ENCODE data around the gene MAOA.
"Not testable (repeated sequence)": the region's sequence is repeated elsewhere in the genome, so short reads cannot be mapped to it uniquely, and the experiment has no call there.

Gene MAOA

DNA sequence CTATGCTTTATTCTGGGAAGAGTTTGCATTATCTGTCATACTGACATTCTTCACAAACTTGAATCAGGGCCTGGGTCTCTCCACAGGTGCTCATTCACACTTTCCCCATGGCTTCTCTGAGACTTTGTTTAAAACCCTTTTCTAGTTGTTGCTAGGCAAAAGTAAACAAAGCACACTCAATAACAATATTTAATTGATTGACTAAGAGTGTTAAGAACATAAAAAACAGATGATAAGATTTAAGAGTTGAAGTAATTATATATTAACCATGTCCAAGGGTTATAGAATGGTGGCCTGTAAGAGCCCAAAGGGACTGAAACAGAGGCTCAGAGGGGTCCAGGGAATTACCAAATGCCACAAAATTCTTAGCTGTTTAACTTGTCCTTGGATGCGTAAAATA is 7.1 kb downstream of the MAOA start:
- DNase-seq (ENCODE audit: low spot score): no peak

- no peak for DNase-seq (ENCODE audit: low spot score)
Measured at GRCh38 chrX:43664258-43664657, 8.2 kb downstream of the MAOA start.

DNA sequence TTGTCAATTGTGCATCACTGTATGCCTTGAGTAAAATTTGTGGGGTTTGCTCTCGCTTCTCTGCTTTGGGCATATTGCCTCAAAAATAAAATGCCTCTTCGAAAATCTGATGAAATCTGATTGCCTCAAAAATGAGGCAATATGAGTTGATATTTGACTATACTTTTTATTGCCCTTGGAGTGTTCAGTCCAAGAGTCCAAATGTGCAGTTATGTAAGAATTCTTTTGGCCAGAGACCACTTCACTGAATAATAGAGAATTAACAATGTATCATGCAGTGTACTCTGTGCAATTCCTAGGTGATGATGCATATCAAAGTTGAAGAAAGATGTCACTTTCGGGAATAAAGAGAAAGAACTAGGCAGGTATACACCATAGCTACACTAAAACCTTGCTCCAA is 8.6 kb downstream of the MAOA start:
- no peak for DNase-seq (ENCODE audit: low spot score)

DNA sequence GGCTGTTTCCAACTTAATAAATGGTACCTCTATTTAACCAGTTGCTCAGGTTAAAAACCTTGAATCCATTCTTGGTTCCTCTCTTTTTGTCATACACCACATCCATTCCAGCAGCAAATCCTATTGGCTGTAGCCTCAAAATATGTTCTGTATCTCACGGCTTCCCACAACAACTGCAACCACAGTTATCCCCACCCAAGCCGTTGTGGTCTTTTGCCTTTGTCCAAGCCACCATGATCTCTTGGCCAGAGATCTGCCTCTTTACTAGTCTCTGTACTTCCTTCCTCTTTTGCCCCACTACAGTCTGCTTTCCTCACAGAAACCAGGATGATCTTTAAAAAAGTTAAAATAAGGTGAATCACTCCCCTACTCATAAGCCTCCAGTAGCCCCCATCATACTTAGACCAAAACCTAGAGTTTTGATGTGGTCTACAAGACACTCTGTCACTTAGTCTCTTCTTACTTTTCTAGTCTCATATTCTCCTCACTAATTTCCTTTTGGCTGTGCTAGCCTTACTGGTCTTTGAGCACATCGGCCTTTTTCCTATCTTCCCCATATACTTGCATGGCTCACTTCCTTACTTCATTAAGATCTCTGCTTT is 10.3 kb downstream of the MAOA start:
- DNase-seq (ENCODE audit: low spot score): no peak

DNA sequence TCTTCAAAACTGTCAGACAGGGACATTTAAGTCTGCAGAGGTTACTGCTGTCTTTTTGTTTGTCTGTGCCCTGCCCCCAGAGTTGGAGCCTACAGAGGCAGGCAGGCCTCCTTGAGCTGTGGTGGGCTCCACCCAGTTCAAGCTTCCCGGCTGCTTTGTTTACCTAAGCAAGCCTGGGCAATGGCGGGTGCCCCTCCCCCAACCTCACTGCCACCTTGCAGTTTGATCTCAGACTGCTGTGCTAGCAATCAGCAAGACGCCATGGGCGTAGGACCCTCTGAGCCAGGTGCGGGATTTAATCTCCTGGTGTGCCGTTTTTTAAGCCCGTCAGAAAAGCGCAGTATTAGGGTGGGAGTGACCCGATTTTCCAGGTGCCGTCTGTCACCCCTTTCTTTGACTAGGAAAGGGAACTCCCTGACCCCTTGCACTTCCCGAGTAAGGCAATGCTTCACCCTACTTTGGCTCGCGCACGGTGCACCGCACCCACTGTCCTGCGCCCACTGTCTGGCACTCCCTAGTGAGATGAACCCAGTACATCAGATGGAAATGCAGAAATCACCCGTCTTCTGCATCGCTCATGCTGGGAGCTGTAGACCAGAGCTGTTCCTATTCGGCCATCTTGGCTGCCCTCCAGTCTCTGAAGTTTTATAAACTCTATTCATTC is 20.0 kb downstream of the MAOA start:
- DNase-seq (ENCODE audit: low spot score): not testable (repeated sequence)

DNA sequence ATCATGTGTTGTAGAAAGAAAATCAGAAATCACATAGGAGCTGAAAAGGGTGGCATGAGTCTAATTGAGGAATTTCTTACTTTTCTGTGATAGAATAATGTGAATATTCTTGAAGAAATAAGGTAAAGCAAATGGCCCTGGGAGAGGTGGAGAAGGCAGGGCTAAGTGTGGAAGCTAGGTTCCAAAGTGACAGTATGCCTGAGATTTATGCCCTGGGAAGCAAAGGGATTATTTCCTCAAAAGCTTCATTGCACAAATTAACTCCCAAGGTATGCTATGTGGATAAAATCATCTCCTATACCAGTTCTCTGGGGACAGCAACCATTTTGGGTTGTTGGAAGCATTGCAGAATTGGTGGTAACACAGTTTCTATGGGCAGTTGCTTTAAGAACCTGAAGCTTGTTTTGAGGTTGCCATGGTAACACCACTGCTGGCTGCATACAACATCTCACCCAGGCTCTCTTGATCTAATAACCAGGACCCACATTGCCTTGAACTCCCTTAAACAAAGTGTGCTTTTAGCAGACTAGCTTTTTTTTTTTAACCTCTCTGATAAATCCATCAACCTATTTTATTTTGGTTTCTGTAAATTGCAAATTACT is 21.0 kb downstream of the MAOA start:
- DNase-seq (ENCODE audit: low spot score): no peak

- no peak for DNase-seq (ENCODE audit: low spot score)
Measured at GRCh38 chrX:43677993-43678392, 21.9 kb downstream of the MAOA start.

- no peak for DNase-seq (ENCODE audit: low spot score)
Measured at GRCh38 chrX:43679058-43679457, 23.0 kb downstream of the MAOA start.

- no peak for DNase-seq (ENCODE audit: low spot score)
Measured at GRCh38 chrX:43679778-43680177, 23.7 kb downstream of the MAOA start.

- DNase-seq (ENCODE audit: low spot score): no peak
Measured at GRCh38 chrX:43682726-43683125, 26.6 kb downstream of the MAOA start.

DNA sequence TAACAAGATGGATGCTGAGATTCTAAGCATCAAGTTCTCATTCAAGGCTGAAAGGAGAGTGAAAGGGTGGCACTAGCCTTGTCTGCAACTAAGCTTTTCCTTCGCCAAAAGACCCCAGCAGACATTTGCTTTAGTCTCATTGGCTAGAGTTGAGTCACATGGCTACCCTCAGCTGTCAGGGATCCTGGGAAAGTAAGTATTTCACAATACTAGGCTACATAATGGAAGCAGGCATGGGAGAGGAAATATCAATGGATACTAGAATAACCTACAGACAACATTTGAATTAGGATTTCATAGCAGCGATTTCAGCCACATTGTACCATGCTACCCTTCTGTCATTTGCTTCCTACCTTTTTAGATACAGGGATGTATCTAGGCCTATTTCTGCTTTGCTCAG is 29.1 kb downstream of the MAOA start:
- DNase-seq (ENCODE audit: low spot score): no peak

DNA sequence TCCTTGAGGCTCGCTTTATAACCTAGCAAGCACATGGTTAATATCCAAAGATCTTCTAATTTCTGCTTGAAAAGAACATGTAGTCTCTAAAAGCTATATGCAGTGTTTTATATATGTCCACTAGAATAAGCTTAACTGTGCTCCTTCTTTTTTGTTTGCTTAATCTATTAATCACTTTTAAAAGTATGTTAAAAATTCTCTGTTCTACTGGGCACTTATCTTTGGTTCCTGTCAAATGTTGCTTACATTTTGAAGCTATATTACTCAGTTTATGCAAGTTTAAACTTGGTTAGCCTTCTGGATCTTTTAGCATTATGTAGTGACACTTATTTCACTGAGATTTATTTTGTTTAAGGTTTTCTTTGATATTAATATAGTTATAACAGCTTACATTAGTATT is 32.5 kb downstream of the MAOA start:
- no peak for DNase-seq (ENCODE audit: low spot score)

- DNase-seq (ENCODE audit: low spot score): no peak
Measured at GRCh38 chrX:43693602-43694406, 37.7 kb downstream of the MAOA start.

GRCh38 chrX:43699475-43699874 is 43.4 kb downstream of the MAOA start:
- DNase-seq (ENCODE audit: low spot score): no peak

- DNase-seq (ENCODE audit: low spot score): no peak
Measured at GRCh38 chrX:43702079-43702524, 46.0 kb downstream of the MAOA start.

- no peak for DNase-seq (ENCODE audit: low spot score)
Measured at GRCh38 chrX:43702660-43703059, 46.6 kb downstream of the MAOA start.

DNA sequence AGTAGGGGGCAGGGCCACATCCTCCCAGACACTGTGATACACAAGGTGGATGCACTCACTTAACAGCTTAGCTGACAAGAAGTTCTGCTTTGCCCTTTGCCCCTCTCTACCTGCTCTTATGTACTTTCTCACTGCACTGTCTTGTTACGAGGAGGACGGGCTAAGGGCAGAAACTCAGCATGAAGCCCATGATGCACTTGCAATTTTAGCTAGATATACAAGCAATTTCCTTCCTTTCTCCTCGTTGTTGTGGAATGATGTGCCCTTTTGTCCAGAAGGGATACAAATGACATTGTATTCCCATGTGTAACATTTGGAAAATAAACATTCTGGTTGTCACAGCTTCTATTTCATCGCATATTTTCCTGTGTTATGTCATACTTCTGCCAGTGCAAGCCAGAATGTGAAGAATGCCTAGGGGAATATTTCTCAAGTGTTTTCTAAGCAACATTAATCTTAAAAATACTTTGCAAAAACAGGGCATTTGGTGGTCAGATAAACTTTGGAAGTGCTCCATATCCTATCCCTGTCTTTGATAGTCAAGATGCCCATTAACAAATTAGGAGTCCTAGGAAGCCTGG is 47.2 kb downstream of the MAOA start:
- DNase-seq (ENCODE audit: low spot score): no peak

DNA sequence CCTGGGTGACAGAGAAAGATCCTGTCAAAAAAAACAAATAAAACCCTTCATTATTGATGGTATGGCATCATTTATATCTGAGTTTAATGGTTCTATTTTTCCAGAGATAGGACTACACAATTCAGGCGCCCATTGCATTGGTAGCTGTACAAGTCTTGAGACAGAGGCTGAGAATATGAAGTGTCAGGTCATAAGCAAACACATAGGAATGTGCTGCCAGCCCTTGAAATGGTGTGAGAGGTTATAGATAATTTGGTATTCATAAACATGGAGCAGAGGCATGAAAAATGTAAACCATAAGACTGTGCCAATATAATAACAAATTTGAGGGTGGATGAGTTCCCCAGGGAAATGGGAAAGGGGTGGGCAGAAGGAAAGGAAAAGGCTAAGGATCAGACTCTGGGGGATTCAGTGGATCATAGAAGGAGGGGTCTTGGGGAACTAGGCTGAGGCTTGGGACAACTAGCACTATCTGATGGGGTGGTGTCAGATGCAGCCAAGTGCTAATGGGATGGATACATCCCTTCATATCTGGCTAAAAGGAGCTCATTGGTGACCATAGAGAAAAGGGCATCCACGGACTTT is 50.8 kb downstream of the MAOA start:
- DNase-seq (ENCODE audit: low spot score): no peak

DNA sequence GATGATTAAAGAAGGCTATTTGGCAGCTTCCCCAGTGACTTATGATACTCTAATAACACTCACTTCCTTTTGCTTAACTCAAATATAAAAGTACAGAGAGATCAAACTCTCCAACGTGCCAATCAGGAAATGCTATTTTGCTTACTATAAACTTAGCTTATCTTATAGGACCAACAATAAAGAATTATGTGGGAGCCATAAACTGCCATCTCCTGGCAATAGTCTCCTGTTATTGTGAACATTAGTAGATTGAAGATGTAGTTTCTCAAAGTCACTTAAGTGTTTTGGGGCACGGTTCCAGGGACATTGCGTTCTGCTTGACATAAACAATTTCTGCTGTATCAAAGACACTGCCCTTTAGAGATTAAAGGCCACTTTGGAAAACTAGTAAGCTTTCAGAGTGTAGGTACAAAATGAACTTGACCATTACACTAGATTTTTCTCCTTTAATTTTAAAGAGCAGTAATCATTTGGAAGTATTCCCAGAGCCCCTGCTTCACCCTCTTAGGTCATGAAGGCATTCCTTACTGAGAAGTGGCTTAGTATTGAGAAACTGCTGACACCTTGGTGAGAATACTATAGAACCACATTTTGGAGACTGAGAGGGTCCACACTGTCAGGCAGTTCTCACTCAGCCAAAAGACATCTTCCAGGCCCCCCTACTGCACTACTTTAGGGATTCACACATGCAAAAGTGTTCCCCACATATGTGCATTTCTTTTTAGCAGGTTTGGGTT is 51.9 kb downstream of the MAOA start:
- no peak for DNase-seq (ENCODE audit: low spot score)

- no peak for DNase-seq (ENCODE audit: low spot score)
Measured at GRCh38 chrX:43716144-43716543, 60.0 kb downstream of the MAOA start.

DNA sequence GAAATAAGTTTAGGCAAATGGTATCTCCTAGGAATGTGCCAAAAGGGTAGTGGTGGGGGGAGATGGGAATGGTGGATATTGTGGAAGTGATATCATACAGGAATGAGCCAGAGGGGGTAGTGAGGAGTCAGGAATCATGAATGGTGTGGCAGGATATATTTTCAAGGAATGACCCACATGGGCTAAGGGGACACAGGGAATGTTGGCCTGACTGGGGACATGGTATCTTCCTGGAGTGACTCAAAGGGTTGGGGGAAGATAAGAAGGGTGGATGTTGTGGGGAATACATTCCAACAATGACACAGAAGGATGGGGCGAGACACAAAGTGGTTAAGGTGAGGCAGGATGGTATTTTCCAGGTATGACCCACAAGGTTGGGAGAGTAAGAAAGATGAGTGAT is 60.6 kb downstream of the MAOA start:
- no peak for DNase-seq (ENCODE audit: low spot score)

Data from HuH-7 (cell line).